Bone marrow (tissue), 2 donors: ENCODE measurements around the gene MPPED1.

Experiments used
- DNase-seq, 2 donors: peaks; one replicate each; lab custom pipeline; 2025; lab: John Stamatoyannopoulos, UW

The MPPED1 gene

DNA sequence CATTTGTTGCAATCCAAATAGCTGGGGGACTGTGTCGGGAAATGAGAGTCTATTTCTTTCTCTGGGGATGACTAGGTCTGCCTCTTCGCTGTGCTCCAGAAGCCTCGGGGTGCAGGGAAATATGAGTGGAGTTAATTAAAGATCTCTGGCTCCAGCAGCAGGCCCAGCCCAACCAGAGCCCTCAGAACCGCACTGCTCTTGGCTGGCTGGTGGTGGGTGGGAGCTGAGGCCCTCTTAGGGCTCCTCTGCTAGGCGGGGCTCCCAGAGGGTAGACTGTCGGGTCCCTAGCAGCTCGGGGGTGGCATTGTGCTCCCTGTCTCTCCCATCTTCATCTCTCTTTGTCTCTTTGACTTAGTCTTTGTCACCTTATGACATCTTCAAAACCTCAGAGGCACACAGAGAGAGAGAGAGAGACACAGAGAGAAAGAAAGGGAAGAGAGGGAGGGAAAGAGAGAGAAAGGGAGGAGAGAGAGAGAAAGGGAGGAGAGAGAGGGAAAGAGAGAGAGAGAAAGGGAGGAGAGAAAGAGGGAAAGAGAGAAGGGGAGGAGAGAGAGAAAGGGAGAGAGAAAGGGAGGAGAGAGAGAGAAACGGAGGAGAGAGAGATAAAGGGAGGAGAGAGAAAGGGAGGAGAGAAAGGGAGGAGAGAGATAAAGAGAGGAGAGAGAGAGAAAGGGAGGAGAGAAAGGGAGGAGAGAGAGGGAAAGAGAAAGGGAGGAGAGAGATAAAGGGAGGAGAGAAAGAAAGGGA is 20.2 kb downstream of the MPPED1 start:
- no peak for DNase-seq

- DNase-seq, result no peak
These were observed 21.1 kb downstream of the MPPED1 start for GRCh38 chr22:43432883-43433415.

- DNase-seq, result no peak
These were observed 21.8 kb downstream of the MPPED1 start for GRCh38 chr22:43433451-43434274.

DNA sequence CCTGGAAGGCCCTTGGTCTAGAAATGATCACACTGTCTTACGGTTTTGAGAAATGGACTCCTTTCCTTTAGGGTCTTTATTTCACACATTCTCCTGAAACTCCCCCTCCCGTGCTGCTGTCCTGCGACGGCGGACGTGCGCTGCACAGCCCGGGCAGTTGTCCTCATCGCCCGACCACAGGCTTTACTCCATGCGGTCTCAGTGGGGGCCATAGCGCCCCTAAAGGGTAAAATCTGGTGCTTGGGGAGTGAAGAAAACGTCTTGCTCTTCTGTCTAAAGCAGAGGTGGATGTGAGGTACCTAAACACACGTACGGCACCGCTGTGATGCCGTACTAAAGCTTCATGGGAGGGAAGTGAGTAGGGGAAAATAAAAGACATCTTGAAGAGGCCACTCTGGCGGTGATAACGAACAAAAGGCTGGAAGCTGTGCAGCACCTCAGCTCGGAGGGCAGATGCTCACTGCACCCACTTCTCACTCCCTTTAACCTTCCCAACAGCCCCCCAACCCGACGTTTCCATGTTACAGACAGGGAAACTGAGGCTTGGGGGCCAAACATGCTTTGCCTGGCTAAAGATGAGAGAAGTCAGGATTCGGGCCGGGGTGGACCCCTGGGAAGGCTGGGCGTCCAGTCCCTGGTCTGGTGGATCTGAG is 22.6 kb downstream of the MPPED1 start:
- DNase-seq, result no peak

- no peak for DNase-seq
These were observed 23.1 kb downstream of the MPPED1 start for GRCh38 chr22:43434928-43435311.

DNA sequence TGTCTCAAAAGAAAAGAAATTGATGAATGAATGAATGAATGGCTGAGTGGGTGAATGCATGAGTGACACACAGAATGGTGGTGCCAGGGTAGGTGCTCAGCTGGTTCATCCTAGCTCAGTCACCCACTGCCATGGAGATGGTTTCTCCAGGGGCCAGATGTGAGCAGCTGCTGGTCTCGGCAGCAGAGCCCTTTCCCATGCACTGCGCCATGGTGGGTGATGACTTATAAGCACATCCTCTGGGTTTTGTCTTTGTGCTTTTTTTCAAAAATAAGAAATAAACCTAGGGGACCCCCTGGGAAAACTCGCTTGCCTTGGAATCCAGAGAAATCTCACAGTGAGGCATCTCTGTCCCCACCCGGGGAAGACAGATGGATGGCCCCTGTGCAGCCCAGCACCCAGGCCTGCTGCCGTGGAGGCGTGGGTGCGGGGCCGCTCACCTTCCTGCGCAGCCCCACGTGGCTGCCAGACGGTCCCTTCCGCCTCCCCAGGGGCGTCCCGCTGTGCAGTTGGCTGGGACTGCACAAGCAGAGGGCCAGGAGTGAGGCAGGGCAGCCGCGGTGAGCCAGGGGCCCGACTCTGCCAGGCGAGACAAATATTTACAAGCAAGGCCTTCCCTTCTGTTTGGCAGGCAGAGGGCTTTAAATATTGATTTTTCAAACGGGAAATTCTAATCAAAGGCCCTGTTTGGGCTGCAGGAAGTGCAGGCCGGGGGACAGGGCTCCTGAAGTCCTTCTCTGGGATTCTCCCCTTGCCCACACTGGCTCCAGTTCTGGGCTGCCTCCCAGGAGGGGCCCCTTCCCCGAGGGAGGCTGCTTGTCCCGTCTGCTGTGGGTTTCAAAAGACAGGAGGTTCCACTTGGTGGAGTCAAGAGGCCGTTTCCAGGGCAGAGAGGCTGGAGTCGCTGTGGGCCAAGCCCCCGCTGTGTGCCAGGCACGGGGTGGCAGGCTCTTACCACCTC is 24.3 kb downstream of the MPPED1 start:
- no peak for DNase-seq

DNA sequence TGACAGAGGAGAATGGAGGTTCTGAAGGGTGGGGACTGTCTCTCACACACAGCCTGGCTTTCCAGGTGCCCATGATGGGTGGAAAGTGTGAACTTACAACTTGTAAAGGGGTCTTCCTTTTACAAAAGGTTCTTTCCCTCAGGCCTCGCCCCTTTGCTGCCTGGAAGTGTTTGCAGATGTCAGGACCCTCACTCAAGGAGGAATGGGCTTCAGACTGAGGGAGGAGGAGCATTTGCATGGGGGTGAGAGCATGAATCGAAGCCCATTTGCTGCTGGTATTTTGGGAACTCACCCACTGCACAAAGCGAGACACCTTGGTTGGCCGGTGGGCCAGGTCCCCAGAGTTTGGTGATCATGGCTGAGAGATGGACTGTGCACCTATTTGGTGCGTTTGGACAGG is 25.1 kb downstream of the MPPED1 start:
- no peak for DNase-seq

DNA sequence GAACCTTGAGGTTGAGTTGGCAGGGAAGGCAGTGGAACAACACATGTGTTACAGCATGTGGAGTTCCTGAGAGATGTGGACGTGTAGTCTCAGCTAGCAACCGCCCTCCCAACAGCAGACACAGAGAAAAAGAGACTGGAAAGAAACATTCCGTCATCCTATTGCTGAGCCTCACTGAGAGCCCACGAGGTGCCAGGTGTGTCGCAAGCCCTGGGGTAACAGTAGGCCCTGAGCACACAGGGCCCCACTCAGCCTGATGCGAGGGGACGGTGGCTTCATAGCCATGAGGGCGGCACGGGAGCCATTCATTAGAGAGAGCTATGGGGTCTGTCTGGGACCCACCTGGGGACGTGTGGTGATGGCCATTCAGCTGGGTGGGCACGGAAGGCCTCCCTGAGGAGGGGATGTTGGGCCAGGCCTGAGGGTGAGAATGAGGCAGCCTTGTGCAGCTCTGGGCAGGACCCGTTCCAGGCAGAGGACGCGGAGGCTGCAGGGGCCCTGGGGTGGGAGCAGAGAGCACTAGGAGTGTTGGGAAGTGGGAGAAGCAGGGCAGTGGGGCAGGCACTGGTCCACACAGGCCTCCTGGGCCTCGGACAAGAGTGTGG is 26.2 kb downstream of the MPPED1 start:
- no peak for DNase-seq

GRCh38 chr22:43438666-43439347 is 27.0 kb downstream of the MPPED1 start:
- no peak for DNase-seq

DNA sequence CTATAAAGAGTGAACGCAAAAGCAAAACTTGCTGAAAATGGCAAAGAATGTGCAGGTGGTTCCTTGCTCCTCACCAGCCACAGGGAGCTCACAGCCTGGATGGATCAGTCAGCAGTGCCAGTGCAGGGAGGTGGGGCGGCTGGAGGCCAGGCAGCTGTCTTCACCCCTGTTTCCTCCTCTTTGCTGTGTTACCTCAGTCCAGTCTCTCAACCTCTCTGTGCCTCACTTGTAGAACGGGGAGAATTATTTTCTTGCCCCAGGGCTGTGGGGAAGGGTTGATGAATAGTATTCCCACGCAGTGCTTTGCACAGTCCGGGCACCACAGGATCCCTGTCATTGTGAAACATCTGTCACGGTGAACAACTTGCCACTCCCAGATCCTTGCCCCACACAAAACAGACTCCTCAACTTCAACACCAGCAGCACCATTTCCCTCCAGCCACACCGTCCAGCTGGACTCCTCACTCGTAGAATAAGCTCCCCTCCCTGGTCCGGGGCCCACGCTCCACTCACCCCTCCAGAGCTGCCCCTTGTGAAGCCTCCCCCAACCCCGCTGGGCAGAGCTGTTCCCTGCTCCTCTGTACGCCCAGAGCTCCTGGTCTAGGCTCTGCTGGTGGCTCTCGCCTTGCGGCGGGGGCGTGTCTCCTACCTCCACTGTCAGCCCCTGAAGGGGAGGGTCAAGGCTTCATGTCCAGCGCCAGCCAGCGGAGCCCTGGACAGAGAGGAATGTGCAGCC is 27.7 kb downstream of the MPPED1 start:
- DNase-seq, result no peak

- DNase-seq, result no peak
These were observed 28.2 kb downstream of the MPPED1 start for GRCh38 chr22:43440104-43440387.

DNA sequence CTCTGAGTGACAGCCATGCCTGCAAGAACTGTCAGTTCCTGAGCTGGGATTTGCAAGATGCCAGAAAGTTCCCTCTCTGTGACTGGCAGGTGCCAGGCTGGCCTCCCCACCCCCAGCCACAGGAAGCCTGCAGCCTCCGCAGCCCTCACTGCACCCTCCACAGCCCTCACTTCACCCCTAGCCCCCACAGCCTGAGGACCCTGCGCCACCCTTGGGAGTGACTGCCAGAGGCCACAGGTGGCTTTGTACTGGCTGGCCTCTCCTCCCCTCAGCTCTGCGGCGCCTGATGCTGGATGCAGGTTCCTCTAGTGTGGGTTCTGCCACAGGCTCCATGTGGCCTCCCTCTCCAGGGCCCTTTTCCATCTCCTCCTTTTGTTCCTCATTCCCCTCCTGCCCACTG is 28.7 kb downstream of the MPPED1 start:
- no peak for DNase-seq

GRCh38 chr22:43441216-43441615 is 29.4 kb downstream of the MPPED1 start:
- DNase-seq, result no peak

- no peak for DNase-seq
These were observed 29.9 kb downstream of the MPPED1 start for GRCh38 chr22:43441751-43442150.

GRCh38 chr22:43442386-43443151 is 30.8 kb downstream of the MPPED1 start:
- no peak for DNase-seq

GRCh38 chr22:43443152-43443471 is 31.3 kb downstream of the MPPED1 start:
- DNase-seq, result no peak

DNA sequence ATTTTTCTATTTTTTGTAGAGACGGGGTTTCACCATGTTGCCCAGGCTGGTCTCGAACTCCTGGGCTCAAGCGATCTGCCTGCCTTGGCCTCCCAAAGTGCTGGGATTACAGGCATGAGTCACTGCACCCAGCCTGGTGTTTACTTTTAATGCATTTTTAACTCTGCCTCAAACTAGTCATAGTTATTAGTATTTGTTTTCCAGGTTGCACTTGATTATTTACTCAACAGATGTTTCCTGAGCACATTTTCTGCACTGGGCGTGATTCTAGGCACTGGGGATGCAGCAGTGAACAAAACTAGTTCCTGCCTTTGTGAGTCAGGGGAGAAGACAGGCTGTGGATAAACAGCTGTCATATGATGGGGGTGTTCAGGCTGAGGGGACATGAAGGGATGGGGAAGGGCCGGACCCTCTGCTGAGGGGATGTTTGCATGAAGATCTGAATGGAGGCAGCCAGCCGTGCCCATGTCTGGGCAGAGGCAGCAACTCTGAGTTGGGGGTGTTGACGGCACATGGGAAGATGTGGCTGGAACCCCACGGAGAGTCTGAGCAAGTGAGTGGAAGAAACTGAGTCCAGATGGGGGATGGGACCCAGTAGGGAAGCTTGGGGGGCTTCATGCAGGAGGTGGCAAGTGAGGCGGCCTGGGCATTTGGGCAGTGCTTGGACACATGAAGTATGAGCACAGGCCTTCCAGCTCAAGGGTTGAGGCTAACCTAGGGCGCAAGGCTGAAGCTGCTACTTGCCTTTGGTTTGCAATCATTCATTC is 34.4 kb downstream of the MPPED1 start:
- no peak for DNase-seq

DNA sequence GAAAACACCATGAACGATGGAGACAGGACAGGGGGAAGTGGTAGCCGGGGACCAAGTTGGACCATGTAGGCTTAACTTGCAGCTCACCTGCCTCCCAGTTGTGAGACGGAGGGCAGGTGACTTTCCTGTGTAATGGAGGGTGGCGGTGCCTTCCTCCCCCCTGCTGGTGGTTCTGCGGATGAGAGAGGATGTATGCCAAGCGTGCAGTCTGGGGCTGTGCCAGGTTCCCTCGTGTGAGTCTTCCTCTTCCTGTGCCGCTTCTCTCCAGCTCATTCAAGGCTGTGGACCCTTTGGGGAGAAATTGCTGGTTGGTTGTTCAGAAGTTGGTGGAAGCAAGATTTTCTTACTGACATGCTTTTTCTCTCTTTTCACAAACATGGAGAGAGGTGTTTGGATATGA is 35.1 kb downstream of the MPPED1 start:
- no peak for DNase-seq

GRCh38 chr22:43447380-43447779 is 35.6 kb downstream of the MPPED1 start:
- DNase-seq, result no peak
